Activated CD4-positive, alpha-beta T cell treated with anti-CD3 and anti-CD28 coated beads, Interleukin-2, Interleukin-4, amounts not matched to agents 100 ng/mL and 50 ng/mL, durations not matched to agents 16 hours and 8 hours (primary cell): Measurements from ENCODE around the gene ADAMTSL1.

Experiments used
- DNase-seq: peaks from one replicate; pipeline ENCODE4 v3.0.0-alpha.2; 2020; ENCODE audit warnings: low spot score

Gene ADAMTSL1

DNA sequence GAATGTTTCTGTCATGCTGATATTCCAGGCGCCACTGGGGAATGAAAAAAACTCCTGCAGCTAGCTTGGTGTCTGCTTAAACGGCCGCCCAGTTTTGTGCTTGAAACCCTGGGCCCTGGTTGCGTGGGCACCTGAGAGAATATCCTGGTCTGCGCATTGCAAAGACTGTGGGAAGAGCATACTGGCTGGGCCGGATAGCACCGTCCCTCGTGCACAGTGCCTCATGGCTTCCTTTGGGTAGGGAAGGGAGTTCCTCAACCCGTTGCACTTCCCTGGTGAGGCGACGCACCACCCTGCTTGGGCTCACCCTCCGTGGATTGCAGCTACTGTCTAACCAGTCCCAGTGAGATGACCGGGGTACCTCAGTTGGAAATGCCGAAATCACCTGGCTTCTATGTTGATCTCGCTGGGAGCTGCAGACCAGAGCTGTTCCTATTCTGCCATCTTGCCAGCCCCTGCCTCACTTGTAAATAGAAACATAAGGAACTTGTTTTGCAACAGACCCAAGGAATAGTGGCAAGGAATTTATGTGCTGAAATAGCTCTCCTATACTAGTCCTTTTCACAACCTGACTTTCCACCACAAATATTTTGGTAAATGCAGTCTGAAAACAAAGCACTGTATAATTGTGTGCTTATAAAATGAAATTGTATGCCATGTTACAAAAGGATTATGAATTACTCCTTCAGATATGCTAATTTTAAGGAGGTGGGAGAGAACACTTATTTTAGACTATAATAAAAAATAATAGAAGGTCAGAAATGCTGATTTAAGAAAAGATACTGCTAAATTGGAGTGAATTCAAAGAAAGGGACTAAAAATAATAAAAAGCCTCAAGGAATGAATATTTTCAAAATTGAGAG lies 90.3 kb downstream of the ADAMTSL1 start:
- no peak for DNase-seq

DNA sequence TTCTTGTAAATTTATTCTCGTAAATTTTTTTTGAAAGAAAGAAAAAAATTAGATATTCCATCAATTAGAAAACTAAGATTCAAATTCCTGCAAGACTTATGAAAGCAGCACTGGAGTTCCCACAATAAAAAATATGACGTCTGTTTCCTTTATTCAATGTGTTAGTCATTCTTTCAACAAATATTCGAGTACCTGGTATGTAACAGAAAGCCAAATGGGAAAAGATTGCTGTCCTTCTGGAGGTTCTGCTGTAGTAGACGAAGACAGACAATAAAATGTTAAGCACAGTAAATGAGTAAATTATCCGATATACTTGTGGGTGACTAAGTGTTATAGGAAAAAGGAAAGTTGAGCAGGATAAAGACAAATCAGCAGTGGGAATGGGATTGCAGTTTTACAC lies 92.2 kb downstream of the ADAMTSL1 start:
- DNase-seq = no peak

DNA sequence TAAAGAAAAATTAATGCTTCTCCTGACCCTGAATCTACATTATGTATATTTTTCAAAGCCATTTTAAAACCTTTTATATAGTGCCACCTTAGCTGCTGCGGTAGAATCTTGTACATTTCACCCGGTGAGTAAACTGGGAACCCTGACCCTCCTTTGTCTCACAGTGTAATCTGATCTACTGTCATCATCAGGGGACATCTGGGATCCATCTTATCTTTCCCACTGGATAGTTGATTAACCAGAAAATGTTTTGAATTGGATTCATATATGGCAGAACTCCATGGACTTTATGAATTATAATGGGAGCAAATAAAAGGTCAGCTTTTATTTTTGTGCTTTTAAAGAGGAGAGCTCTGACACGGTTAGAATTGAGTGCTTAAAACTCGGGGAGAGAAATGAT lies 95.0 kb downstream of the ADAMTSL1 start:
- no peak for DNase-seq

DNA sequence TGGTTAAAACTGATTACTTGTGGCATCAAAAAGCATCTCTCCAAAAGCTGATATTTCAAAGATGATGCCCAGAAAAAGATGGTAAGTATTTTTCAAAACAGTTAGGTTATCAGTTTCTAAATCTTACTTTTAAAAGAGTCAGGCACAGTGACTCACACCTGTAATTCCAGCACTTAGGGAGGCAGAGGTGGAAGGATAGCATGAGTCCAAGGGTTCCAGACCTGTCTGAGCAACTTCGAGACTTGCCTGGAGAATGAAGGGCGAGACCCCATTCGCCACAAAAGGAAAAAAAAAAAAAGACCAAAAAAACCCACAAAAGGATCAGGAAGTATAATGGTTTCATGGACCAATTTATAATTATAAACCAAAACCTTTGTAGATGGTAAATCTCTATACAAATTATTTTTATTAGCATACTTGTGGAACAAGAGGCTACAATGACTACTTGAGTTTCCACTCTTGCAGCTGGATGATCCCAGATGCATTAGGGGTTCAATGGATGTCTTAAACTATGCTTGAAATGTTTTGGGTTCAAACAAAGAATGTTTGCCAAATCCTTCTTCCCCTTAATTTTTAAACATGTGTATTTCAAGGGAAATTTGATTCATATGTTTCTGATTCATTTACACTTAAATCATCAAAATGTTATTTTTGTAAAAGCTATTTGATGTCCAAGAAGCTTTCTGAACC lies 96.1 kb downstream of the ADAMTSL1 start:
- no peak for DNase-seq

DNA sequence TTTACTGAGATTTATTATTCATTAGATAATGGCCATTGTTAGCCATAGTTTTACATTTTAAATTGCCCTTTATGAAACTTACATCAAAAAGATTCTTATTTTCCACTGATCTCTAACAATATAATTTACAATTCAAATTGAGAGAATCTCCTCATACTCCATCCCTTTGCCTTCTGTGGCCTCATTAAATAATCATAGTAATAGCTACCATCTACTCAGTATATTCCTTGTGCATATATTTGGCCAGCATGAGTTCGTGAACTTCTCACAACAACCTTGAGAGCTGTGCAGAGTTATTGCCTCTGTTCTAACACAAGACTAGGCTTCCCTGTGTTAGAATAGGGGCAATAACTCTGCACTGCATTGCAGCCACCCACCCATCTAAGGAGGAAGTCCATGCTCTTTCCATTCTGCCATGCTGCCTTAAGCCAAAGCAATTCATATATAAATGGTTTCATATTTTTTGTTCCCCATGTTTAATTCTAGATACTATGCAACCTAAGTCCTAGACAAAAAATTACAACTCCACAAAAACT lies 99.1 kb downstream of the ADAMTSL1 start:
- no peak for DNase-seq

DNA sequence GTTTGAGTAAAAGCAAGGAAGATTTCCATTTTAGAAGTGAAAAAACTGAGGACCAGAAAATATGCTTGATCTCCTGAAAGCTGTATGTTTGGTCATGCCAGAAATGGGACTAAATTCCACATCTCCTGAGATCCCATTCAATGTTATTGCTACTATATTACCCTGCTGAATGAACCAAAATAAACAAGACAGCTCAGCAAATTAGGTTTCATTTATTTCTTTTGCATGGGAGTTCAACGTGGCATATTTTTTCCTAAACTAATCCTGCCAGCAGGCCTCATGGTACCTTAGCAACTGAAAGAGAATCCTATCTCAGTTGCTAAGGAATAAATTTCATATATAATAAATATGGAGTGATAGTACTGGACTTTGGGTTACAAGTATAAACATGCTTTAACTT lies 101.7 kb downstream of the ADAMTSL1 start:
- no peak for DNase-seq

DNA sequence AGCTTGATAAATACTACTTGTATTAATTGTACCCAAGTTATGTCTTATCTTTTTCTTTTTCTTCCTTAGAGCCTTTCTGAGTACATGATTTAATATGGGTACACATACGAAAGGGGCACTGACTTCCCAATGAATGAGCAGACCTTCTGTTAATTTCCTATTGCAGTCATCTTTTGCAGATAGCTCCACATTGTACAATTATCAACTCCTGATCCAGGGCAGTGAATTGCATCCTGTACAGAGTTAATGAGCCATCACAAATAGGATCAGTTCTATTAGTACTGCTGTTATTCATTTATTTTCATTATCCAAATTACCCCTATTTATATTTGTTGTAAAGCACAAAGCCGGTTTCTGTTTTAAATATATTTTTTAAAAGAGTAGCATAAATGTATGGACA lies 105.6 kb downstream of the ADAMTSL1 start:
- DNase-seq = no peak

DNA sequence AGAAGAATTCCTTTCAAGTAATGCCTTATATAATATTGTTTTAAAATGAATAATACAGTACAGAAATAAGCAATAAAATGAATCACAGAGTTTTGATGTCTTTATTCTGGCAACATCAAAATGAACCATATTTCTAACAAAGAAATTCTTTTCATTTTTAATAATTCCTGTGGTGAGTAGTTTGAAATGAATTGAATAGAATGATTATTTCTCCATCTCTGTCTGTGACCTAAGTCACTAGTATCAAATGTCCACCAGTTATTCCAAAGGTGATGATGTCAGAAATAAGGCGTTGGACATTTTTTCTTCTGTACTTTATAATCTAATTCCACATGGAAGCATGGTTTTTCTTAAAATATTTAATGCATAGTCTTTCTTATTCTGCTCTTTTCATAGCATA lies 106.2 kb downstream of the ADAMTSL1 start:
- no peak for DNase-seq

DNA sequence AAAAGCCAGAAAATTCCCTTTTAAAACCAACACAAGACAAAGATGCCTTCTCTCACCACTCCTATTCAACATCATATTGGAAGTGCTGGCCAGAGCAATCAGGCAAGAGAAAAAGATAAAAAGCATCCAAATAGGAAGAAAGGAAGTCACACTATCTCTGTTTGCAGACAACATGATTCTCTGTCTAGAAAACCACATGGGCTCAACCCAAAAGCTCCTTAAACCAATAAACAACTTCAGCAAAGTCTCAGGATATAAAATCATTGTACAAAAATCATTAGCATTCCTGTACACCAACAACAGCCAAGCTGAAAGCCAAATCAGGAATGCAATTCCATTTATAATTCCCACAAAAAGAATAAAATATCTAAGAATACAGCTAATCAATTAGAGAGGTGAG lies 112.0 kb downstream of the ADAMTSL1 start:
- no peak for DNase-seq

DNA sequence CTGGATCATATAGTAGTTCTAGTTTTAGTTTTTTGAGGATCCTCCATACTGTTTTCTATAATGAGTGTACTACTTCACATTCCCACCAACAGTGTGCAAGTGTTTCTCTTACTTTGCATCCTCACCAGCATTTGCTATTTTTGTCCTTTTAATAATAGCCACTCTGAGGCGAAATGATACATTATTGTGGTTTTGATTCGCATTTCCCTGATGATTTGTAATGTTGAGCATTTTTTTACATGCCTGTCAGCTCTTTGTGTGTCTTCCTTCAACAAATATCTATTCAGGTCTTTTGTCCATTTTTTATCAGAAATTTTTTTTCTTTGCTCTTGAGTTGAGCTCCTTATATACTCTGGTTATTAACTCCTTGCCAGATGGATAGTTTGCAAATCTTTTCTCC lies 114.0 kb downstream of the ADAMTSL1 start:
- DNase-seq = no peak

DNA sequence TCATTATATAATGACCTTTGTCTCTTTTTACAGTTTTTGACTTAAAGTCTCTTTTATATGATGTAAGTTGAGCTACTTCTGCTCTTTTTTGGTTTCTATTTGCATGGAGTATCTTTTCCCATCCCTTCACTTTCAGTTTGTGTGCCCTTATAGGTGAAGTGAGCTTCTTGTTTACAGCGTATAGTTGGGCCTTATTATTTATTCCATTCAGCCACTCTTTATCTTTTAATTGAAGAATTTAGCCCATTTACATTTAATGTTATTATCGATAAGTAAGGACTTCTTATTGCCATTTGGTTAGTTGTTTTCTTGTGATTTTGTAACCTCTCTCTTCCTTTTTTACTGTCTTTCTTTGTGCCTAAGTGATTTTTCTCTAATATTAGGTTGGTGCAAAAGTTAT lies 117.3 kb downstream of the ADAMTSL1 start:
- no peak for DNase-seq

DNA sequence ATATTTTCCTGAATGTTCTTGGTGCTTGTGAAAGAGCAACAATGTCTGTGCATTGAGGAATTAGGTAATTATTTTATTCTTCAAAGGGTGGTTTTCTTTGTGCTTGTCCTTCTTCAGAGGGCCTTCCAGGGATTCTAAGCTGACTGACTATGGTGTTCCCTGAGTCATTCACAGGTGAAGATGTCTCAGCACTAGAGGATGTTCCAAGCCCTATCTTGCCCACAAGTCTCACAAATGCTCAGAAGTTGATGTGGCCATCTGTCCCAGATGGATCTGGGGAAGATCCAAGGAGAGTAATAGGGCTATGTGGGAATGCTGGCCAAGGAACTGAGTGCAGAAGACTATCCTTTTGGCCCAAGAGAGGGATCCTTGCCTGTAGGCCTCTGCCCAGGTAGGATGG lies 120.9 kb downstream of the ADAMTSL1 start:
- no peak for DNase-seq

DNA sequence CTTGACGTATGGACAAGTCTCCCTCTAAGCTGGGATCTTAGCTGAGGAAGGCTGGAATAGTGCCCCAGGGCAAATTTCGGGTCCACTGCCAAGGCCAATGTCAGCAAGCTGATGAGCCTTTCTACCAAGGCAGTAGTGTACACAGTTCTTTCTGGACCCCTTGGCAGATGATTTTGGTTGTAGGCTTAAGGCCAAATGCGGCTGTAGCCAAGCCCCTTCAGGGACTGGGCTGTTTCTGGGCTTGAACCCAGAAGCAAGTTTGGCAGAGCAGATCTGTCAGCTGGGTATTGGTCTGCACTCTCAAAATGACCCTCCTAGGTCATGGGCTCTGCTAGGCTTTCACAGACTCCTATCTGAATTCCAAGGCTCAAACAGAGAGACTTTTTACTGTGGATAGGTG lies 121.6 kb downstream of the ADAMTSL1 start:
- DNase-seq = no peak

DNA sequence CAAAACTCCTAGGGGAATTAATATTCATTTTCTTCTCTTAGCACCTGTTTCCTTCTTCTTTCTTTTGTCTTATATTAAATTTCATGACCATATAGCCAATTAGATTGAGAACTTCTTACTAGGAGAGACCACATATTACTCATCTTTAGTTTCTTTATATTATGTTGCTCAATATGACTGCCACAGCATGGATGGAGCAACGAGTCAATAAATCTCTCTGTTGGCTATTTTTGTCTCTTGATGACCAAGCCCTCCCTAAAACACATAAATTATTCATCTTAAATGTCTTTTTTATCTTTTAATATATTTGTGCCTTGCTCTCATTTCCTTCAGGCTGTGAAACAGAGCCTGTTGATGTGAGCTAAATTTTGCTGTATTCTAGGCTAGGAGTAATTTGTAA lies 123.0 kb downstream of the ADAMTSL1 start:
- DNase-seq = no peak

DNA sequence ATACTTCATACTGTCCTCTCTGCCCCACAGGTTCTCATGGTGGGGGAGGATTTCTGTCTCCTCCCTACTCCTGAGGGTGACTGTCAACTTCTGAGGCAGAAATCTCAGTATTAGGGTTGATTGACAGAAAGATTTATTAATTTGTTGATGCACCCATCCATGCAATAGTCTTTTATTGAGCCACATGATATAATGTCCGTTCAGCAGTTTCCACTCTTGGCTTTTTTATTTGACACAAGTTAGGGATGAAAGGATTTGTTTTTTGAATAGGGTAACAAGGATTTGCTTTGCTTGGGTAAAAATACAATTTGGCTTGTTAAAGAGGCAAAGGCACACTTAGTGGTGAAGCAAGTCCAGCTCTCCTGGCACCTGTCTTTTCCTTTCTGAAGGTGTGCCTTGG lies 125.0 kb downstream of the ADAMTSL1 start:
- DNase-seq = no peak

DNA sequence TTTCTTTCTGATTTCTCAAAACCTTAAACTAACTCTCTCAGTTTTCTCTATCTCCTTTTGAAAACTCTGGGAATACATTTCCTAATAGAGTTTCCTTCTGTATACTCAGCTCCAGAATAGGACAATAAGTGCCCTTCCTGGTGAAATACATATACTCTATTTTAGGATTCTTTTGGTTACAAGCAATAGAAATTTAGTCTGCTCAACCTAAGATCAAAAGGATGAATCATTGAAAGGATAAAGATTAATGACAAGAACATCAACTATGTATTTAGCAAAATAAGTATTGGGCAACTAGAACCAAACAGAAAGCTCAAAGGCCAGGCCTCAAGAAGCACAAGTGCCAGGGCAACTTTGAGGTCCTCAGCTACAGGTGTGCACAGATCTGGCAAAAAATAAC lies 127.1 kb downstream of the ADAMTSL1 start:
- DNase-seq = no peak

DNA sequence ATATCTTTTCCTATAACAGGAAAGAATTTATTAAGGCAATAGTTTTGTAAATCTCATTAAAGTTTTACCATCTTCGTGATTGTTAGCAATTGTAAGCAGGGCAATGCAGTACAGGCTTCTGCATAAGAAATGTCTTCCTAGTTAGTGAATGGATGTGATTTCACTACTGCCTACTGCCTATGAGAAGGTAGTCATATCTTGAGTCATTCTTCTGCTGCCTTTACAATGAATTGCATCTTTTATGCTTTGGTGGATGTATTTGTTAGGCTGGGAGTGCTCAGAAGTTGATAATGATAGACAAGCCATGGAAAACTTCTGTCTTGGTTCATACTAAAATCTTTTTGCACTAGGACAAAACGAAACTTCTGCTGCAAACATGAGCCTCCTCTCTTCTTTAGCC lies 128.0 kb downstream of the ADAMTSL1 start:
- DNase-seq = no peak

DNA sequence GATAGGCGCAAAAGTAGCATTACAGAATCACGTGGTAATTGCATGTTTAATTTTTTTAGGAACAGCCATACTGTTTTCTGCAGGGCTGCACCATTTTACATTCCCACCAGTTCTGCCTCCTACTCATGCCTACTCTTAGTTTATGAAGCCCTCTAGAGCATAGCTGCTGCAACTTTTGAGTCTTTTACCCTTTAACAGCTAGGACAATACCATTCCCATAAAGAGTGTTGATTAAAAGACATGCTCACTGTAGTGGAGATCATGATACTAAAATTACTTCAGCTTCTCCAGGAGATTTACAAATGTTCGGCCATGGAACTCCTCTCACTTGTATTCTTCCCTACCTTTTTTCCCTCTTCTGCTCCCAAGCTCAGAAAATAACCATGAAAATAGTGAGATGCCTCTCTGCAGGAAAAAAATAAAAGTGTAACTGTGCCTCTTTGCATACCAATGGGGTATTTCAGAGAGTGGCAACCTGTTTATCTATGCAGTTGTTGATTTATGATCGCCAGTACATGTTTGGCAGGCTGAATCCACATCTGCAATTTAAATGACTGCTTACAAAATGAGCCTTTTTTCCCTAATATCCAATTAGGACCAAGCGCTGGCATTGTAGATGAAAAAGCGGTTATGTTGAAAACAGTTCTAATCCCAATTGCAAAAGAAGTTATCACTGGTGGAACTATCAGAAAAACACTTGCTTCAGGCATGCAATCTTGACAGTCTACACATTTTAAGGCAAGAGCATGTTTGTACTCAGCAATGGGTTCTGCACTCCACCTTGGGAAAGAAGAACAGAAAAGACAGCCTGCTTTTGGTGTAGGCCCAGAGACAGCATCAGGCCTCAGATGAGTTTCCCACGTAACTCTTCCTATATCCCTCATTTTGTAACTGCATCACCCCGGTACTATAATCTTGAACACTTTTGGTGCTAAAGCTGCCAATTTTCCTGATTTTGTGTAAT lies 131.1 kb downstream of the ADAMTSL1 start:
- DNase-seq = no peak

DNA sequence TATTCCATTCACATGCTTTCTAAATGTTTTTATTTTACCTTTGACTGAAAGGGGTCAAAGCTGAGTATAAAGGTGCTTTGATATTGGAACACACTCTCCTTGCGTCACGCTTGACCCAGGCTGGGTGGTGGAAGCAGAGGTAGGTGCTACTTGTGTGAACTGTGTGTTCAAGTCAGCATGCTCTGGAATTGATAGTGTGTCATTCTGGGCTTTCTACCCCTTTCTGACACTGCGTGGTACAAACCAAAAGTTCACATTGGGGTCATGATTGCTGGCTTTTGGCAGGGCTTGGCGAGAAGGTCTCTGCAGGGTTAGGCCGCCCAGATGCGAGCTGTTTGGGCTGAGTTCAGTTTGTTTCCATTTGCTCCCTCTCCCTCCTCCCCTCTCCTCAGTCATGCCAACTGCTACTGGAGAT lies 131.8 kb downstream of the ADAMTSL1 start:
- DNase-seq = no peak

DNA sequence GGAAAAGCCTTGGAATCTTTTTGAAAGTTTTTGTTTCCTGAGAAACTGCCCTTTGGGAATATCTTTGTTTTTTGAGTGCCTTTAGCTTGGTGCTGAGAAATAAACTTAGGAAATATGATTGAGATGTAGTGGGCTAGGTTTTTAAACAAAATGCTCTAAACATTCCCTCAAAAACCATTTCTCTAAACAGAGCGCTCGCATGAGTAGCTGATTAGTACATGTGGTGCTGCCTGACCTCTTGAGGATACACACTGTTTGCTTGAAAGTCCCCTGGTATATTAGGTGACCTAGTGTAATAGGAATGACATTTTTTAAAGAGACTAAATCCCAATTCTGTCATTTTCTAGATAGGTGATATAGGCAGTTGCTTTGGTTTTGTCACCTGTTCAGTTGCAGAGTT lies 132.3 kb downstream of the ADAMTSL1 start:
- DNase-seq = no peak

DNA sequence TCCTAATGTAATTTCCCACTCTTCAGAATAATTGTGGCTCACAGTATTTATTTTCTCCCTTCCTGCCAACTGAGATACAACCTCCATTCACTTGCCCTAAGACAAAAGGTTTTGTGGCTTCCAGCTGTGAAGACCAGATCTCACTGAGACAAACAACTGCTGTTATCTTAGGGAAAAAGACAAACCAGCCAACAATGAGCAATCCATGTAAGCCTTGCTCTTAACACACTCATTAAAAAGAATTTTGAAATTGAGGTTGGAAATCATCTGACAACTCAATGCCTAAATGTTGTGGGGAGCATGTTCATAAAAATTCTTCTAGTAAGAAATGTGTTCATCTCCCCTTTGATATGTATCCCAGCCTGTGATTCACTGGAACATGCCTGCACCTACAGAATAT lies 132.9 kb downstream of the ADAMTSL1 start:
- DNase-seq = no peak

DNA sequence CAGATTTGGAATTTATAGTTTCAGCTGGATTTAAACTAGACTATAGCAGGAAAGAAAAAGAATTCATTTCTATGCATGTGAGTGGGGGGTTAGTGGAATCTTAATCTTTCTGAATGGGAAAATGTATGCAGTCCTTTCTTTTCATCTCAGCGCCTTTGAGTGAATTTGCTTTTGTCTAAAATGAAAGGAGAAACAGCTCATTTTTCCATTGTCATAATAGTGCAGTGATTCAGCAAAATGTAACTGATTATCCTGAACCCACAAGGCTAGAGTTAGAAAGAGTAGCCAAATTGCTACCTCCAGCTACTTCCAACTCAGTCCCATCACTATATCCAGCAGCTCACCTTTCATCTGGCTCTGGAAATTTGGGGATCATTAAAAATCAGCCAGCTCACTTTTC lies 134.4 kb downstream of the ADAMTSL1 start:
- no peak for DNase-seq
